ENCODE data around the gene NFATC2IP. TPM values are rescaled to one million over a fixed set of nuclear protein-coding genes. Genes with fewer than 3 reads are reported as not detected.

Gene NFATC2IP
- total RNA-seq, 1 experiment from 2014 or later: 63.5 TPM

DNA sequence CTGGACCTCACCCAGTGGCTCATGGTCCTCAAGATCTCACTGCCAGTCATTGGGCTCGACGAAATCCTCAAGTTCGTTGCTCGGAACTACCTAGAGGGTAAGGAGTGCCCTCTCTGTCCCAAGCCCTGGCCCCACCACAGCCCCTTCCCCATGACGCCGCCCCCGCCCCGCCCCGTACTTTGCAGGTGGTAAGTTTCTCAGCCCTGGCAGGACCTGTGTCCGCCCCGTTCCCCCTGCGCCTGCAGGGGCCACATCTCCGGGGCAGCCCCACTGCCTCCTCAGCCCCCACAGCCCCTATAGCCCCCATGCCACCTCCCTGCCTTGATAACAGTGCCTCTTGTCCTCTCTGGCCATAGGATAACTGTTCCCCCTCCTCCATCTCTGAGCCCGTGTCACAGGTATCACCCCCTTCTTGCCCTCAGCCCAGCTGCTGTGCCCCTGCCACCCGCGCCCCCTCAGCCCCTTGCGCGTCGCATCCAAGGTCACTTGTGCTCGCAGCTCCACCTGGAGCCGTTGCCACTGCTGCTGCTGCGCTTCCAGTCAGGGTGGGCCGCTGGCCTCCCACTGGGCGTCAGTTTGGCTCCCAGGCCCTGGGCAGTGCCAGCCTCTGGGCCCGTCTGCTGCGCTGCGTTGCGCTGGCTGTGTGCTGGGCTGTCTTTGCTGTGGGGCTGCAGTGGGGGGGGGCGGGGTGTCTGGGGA, 47.2 kb upstream of the NFATC2IP start:
- no peaks in the 10 kb centered on the region for H3K27me3 ChIP-seq (replicated peaks; ENCODE audit: insufficient read depth, low read depth, low read length, poor library complexity)
- CTCF ChIA-PET: no interaction called here
- H3K36me3 ChIP-seq (ENCODE audit: insufficient read depth, low read length, poor library complexity, severe bottlenecking): no peaks in the 10 kb centered on the region
- intact Hi-C loops (cut with micrococcal nuclease; ENCODE audit: unreplicated experiment): no loop called here
- POLR2A ChIA-PET (ENCODE audit: low non-redundant PET): no interaction called here
- H3K27ac ChIP-seq (ENCODE audit: low read depth, low read length, poor library complexity, severe bottlenecking): no peak overlapping the region
- no peaks in the 10 kb centered on the region for H3K9me3 ChIP-seq (ENCODE audit: low read depth, low read length, poor library complexity, severe bottlenecking)
- no peak for DNase-seq (ENCODE audit: low spot score)
- no peaks in the 10 kb centered on the region for H3K4me1 ChIP-seq (ENCODE audit: insufficient read depth, low read length, poor library complexity, severe bottlenecking)
- no TSS peak for BruUV-seq (replicated peaks)
- no peak overlapping the region for H3K4me3 ChIP-seq (ENCODE audit: low read depth, low read length, poor library complexity, severe bottlenecking)
- TF ChIP-seq EZH2 (IDR thresholded peaks at IDR 0.05; ENCODE audit: borderline replicate concordance, low read depth, low read length, poor library complexity, severe bottlenecking) (no peak), CTCF (conservative IDR thresholded peaks at IDR 0.05; ENCODE audit: low read depth, low read length) (no peak)

DNA sequence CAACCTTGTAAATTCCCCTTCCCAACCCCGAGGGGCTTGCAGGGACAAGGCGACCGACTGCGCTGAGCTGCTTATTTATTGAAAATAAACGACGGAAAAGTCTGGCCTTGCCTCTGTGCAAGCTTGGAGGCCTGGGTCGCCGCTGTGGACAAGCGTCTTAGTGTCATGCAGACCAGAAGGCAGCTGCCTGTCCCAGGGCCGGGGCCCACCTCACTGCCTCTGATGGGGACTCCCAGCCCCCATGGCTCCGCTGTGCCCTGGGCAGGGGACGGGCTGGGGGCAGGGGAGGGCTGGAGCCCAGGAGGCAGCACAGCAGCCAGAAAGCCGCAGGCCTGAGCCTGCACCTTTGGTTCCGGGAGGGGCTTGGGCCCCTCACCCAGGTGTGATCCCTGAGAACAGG, 46.4 kb upstream of the NFATC2IP start:
- H3K27me3 ChIP-seq (replicated peaks; ENCODE audit: insufficient read depth, low read depth, low read length, poor library complexity): no peaks in the 10 kb centered on the region
- H3K4me1 ChIP-seq (ENCODE audit: insufficient read depth, low read length, poor library complexity, severe bottlenecking): no peaks in the 10 kb centered on the region
- intact Hi-C loops (cut with micrococcal nuclease; ENCODE audit: unreplicated experiment): no loop called here
- no peak overlapping the region for H3K4me3 ChIP-seq (ENCODE audit: low read depth, low read length, poor library complexity, severe bottlenecking)
- no TSS peak for BruUV-seq (replicated peaks)
- DNase-seq (ENCODE audit: low spot score): no peak
- H3K27ac ChIP-seq (ENCODE audit: low read depth, low read length, poor library complexity, severe bottlenecking): no peak overlapping the region
- ChIA-PET POLR2A (ENCODE audit: low non-redundant PET) (no interaction called here), CTCF (no interaction called here)
- H3K36me3 ChIP-seq (ENCODE audit: insufficient read depth, low read length, poor library complexity, severe bottlenecking): no peaks in the 10 kb centered on the region
- no peak for TF ChIP-seq EZH2 (IDR thresholded peaks at IDR 0.05; ENCODE audit: borderline replicate concordance, low read depth, low read length, poor library complexity, severe bottlenecking)
- TF ChIP-seq CTCF (conservative IDR thresholded peaks at IDR 0.05; ENCODE audit: low read depth, low read length): no peak
- H3K9me3 ChIP-seq (ENCODE audit: low read depth, low read length, poor library complexity, severe bottlenecking): no peaks in the 10 kb centered on the region

GRCh38 chr16:28904828-28905227, 45.9 kb upstream of the NFATC2IP start:
- DNase-seq (ENCODE audit: low spot score): no peak
- no peak overlapping the region for H3K27ac ChIP-seq (ENCODE audit: low read depth, low read length, poor library complexity, severe bottlenecking)
- H3K36me3 ChIP-seq (ENCODE audit: insufficient read depth, low read length, poor library complexity, severe bottlenecking): no peaks in the 10 kb centered on the region
- H3K9me3 ChIP-seq (ENCODE audit: low read depth, low read length, poor library complexity, severe bottlenecking): no peaks in the 10 kb centered on the region
- no peak overlapping the region for H3K4me3 ChIP-seq (ENCODE audit: low read depth, low read length, poor library complexity, severe bottlenecking)
- H3K27me3 ChIP-seq (replicated peaks; ENCODE audit: insufficient read depth, low read depth, low read length, poor library complexity): no peaks in the 10 kb centered on the region
- no TSS peak for BruUV-seq (replicated peaks)
- no peak for TF ChIP-seq CTCF (conservative IDR thresholded peaks at IDR 0.05; ENCODE audit: low read depth, low read length)
- TF ChIP-seq EZH2 (IDR thresholded peaks at IDR 0.05; ENCODE audit: borderline replicate concordance, low read depth, low read length, poor library complexity, severe bottlenecking): no peak
- no peaks in the 10 kb centered on the region for H3K4me1 ChIP-seq (ENCODE audit: insufficient read depth, low read length, poor library complexity, severe bottlenecking)
- ChIA-PET CTCF (no interaction called here), POLR2A (ENCODE audit: low non-redundant PET) (no interaction called here)
- intact Hi-C loops (cut with micrococcal nuclease; ENCODE audit: unreplicated experiment): no loop called here

All from A673 (cell line).